Type B pancreatic cell (in vitro differentiated cells): ENCODE results near the gene TMEM248. TPM values are rescaled to one million over a fixed set of nuclear protein-coding genes. Genes with fewer than 3 reads are reported as not detected.
"Not testable (repeated sequence)": the region's sequence is repeated elsewhere in the genome, so short reads cannot be mapped to it uniquely, and the experiment has no call there.

Experiments
- DNase-seq: peaks from one replicate; pipeline ENCODE4 v3.0.0; 2021; ENCODE audit warnings: mixed read lengths; ENCODE audit not compliant: unreplicated experiment; ENCODE audit errors: extremely low spot score
- H3K27ac Mint-ChIP-seq: 2 replicates; pipeline ENCODE4 v1.8.0; 2021; ENCODE audit warnings: mild to moderate bottlenecking, mixed read lengths
- H3K27me3 Mint-ChIP-seq: 2 replicates; pipeline ENCODE4 v1.8.0; 2021; ENCODE audit warnings: mixed read lengths
- H3K36me3 Mint-ChIP-seq: 2 replicates; pipeline ENCODE4 v1.8.0; 2021; ENCODE audit warnings: mixed read lengths
- H3K4me1 Mint-ChIP-seq: one replicate; pipeline ENCODE4 v1.8.0; 2021; ENCODE audit warnings: mixed read lengths; ENCODE audit not compliant: unreplicated experiment
- H3K4me3 Mint-ChIP-seq: 2 replicates; pipeline ENCODE4 v1.8.0; 2021; ENCODE audit warnings: mild to moderate bottlenecking, mixed read lengths
- H3K9me3 Mint-ChIP-seq: 2 replicates; pipeline ENCODE4 v1.8.0; 2021; ENCODE audit warnings: mixed read lengths
- total RNA-seq: library from RNA; stranded (reverse); gene quantifications from 2 replicates; pipeline ENCODE4 v1.2.1, GENCODE V29; 2021; ENCODE audit warnings: low replicate concordance
- TF ChIP-seq, protein P1 (sequence below): fragments of 200-600 bp; sonication (generic); conservative IDR thresholded peaks from 2 replicates; pipeline ENCODE4 v1.5.0; 2021; ENCODE audit warnings: antibody characterized with exemption, mild to moderate bottlenecking

The TMEM248 gene
- total RNA-seq, 1 donor from 2014 or later: 71.6 TPM

- Mint-ChIP-seq H3K4me1 (peaks cover 6% of the 10 kb centered on the region), H3K9me3 (no peaks in the 10 kb centered on the region), H3K4me3 (peak overlapping the region; percentile 23), H3K36me3 (peaks cover 4% of the 10 kb centered on the region), H3K27me3 (no peaks in the 10 kb centered on the region), H3K27ac (no peak overlapping the region)
- TF ChIP-seq, protein P1, sequence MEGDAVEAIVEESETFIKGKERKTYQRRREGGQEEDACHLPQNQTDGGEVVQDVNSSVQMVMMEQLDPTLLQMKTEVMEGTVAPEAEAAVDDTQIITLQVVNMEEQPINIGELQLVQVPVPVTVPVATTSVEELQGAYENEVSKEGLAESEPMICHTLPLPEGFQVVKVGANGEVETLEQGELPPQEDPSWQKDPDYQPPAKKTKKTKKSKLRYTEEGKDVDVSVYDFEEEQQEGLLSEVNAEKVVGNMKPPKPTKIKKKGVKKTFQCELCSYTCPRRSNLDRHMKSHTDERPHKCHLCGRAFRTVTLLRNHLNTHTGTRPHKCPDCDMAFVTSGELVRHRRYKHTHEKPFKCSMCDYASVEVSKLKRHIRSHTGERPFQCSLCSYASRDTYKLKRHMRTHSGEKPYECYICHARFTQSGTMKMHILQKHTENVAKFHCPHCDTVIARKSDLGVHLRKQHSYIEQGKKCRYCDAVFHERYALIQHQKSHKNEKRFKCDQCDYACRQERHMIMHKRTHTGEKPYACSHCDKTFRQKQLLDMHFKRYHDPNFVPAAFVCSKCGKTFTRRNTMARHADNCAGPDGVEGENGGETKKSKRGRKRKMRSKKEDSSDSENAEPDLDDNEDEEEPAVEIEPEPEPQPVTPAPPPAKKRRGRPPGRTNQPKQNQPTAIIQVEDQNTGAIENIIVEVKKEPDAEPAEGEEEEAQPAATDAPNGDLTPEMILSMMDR: no peak
- DNase-seq: no peak
These were observed 43.4 kb downstream of the TMEM248 start for GRCh38 chr7:66964411-66964810.

DNA sequence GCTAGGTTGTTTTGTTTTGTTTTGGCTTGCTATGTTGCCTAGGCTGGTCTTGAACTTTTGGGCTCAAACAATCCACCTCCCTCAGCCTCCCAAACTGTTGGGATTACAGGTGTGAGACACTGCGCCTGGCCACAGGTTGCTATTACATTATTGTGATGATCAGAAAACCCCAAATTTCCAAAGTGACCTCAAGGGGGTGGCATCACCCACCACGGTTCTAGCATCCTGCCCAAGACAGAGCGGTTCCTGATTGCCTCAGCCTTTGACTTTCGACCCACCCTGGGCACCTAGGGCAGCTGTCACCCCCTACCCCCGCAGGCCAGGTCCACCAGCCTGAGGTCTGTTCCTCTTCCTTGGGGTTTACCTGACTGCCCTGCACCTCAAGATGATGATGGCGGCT, 46.0 kb downstream of the TMEM248 start:
- peaks cover 4% of the 10 kb centered on the region for H3K36me3 Mint-ChIP-seq
- no peaks in the 10 kb centered on the region for H3K27me3 Mint-ChIP-seq
- H3K4me1 Mint-ChIP-seq: peaks cover 6% of the 10 kb centered on the region
- TF ChIP-seq, protein P1: no peak
- no peaks in the 10 kb centered on the region for H3K9me3 Mint-ChIP-seq
- no peak for DNase-seq
- no peak overlapping the region for H3K27ac Mint-ChIP-seq
- no peak overlapping the region for H3K4me3 Mint-ChIP-seq

DNA sequence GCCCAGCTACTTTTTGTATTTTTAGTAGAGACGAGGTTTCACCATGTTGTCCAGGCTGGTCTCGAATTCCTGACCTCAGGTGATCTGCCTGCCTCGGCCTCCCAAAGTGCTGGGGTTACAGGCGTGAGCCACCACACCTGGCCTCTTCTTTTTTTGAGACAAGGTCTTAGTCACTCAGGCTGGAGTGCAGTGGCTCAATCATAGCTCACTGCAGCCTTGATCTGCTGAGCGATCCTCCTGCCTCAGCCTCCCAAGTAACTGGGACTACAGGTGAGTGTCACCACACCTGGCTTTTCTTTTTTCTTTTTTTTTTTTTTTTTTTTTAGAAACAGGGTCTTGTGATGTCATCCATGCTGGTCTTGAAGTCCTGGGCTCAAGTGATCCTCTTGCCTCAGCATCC, 48.0 kb downstream of the TMEM248 start:
- not testable (repeated sequence) for H3K36me3 Mint-ChIP-seq, H3K27me3 Mint-ChIP-seq, H3K4me1 Mint-ChIP-seq, DNase-seq, H3K4me3 Mint-ChIP-seq, H3K9me3 Mint-ChIP-seq, H3K27ac Mint-ChIP-seq

GRCh38 chr7:66970310-66970709, 49.3 kb downstream of the TMEM248 start:
- H3K4me1 Mint-ChIP-seq: no peaks in the 10 kb centered on the region
- DNase-seq: no peak
- no peaks in the 10 kb centered on the region for H3K27me3 Mint-ChIP-seq

GRCh38 chr7:66974986-66975590, 54.1 kb downstream of the TMEM248 start:
- DNase-seq: no peak
- no peak overlapping the region for H3K4me3 Mint-ChIP-seq
- no peak overlapping the region for H3K27ac Mint-ChIP-seq
- TF ChIP-seq, protein P1: no peak
- no peaks in the 10 kb centered on the region for H3K27me3 Mint-ChIP-seq
- H3K36me3 Mint-ChIP-seq: no peaks in the 10 kb centered on the region
- no peaks in the 10 kb centered on the region for H3K4me1 Mint-ChIP-seq
- H3K9me3 Mint-ChIP-seq: peaks cover 5% of the 10 kb centered on the region

More at GRCh38 chr7:66970310-66970709, 49.3 kb downstream of the TMEM248 start:
- H3K27ac Mint-ChIP-seq: no peak overlapping the region
- TF ChIP-seq, protein P1: no peak
- H3K9me3 Mint-ChIP-seq: no peaks in the 10 kb centered on the region
- no peak overlapping the region for H3K4me3 Mint-ChIP-seq
- H3K36me3 Mint-ChIP-seq: no peaks in the 10 kb centered on the region

DNA sequence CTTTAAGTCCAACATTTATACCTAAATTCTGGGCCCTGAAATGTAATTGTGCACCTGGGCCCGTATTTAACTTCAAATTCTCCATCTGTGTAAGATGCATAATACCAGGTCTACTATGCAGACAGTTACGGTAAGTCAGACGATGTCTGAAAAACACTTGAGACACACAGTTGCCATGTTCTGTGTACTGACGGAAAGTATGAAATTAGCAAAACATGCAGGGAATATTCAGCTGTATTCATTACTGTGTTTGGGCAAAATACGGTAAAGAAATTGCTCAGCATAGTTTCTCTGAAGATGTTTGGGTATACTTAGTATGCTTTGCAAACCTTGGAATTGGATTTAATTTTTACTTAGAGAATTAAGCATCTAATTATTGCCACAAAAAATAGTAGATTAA, 57.3 kb downstream of the TMEM248 start:
- DNase-seq, H3K36me3 Mint-ChIP-seq, H3K27me3 Mint-ChIP-seq, H3K27ac Mint-ChIP-seq, H3K9me3 Mint-ChIP-seq, H3K4me1 Mint-ChIP-seq, H3K4me3 Mint-ChIP-seq: not testable (repeated sequence)

GRCh38 chr7:66979013-66979412, 58.0 kb downstream of the TMEM248 start:
- not testable (repeated sequence) for H3K4me3 Mint-ChIP-seq, H3K4me1 Mint-ChIP-seq, H3K9me3 Mint-ChIP-seq, H3K36me3 Mint-ChIP-seq, DNase-seq, H3K27ac Mint-ChIP-seq, H3K27me3 Mint-ChIP-seq

DNA sequence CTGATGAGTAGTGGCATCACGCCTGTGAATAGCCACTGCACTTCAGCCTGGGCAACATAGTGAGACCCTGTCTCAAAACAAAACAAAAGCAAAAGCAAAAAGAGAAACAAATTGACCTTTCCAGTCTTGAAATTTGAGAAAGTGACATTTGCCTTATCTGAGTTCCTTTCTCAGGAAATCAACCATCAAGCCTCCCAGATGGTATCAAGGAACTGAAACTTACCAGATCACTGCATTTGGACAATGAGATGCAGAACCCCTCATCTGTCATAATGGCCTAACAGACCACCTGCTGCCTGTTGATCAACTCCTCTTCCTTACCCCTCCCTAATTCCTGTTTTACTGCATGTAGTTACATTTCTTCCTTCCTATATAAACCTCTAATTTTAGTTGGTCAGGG, 59.3 kb downstream of the TMEM248 start:
- H3K27ac Mint-ChIP-seq, H3K9me3 Mint-ChIP-seq, H3K4me3 Mint-ChIP-seq: not testable (repeated sequence)

GRCh38 chr7:66989552-66989951, 68.5 kb downstream of the TMEM248 start:
- H3K27me3 Mint-ChIP-seq, H3K4me3 Mint-ChIP-seq, DNase-seq, H3K27ac Mint-ChIP-seq, H3K4me1 Mint-ChIP-seq, H3K9me3 Mint-ChIP-seq: not testable (repeated sequence)
- H3K36me3 Mint-ChIP-seq: peaks cover 13% of the 10 kb centered on the region

More for the DNA sequence above, 59.3 kb downstream of the TMEM248 start:
- H3K27me3 Mint-ChIP-seq, DNase-seq, H3K4me1 Mint-ChIP-seq, H3K36me3 Mint-ChIP-seq: not testable (repeated sequence)

- not testable (repeated sequence) for DNase-seq, H3K4me1 Mint-ChIP-seq, H3K27me3 Mint-ChIP-seq, H3K9me3 Mint-ChIP-seq
- H3K4me3 Mint-ChIP-seq: peak overlapping the region; percentile 99
- H3K36me3 Mint-ChIP-seq: peaks cover 13% of the 10 kb centered on the region
- H3K27ac Mint-ChIP-seq: peak overlapping the region; percentile 100
These were observed 73.0 kb downstream of the TMEM248 start for GRCh38 chr7:66994051-66994450.
